Left forelimb (tissue), 1 donor: ENCODE measurements around the gene SEL1L.
A peak's percentile ranks its signal among the peaks of the same experiment; 100 is the strongest.
"Not testable (repeated sequence)": the region's sequence is repeated elsewhere in the genome, so short reads cannot be mapped to it uniquely, and the experiment has no call there.

ENCODE experiments used
- DNase-seq: peaks from one replicate; pipeline ENCODE4 v3.0.0-alpha.2; 2018; ENCODE audit warnings: low spot score

SEL1L gene

GRCh38 chr14:81474148-81474492 is 59.5 kb downstream of the SEL1L start:
- DNase-seq, result no peak

GRCh38 chr14:81473456-81474147 is 60.1 kb downstream of the SEL1L start:
- DNase-seq, result no peak

- no peak for DNase-seq
Observed at GRCh38 chr14:81472096-81472800, 61.4 kb downstream of the SEL1L start.

- no peak for DNase-seq
Observed at GRCh38 chr14:81471062-81471461, 62.6 kb downstream of the SEL1L start.

GRCh38 chr14:81470557-81470826 is 63.2 kb downstream of the SEL1L start:
- not testable (repeated sequence) for DNase-seq

- no peak for DNase-seq
Observed at GRCh38 chr14:81466854-81467253, 66.8 kb downstream of the SEL1L start.

- DNase-seq, result no peak
Observed at GRCh38 chr14:81465507-81466228, 68.0 kb downstream of the SEL1L start.

- not testable (repeated sequence) for DNase-seq
Observed at GRCh38 chr14:81465003-81465392, 68.7 kb downstream of the SEL1L start.

- DNase-seq, result no peak
Observed at GRCh38 chr14:81464253-81465002, 69.2 kb downstream of the SEL1L start.

- not testable (repeated sequence) for DNase-seq
Observed at GRCh38 chr14:81462356-81462755, 71.3 kb downstream of the SEL1L start.

GRCh38 chr14:81459912-81460311 is 73.7 kb downstream of the SEL1L start:
- DNase-seq, result no peak

- no peak for DNase-seq
Observed at GRCh38 chr14:81458352-81458751, 75.3 kb downstream of the SEL1L start.

- no peak for DNase-seq
Observed at GRCh38 chr14:81455390-81455789, 78.3 kb downstream of the SEL1L start.

GRCh38 chr14:81454572-81455218 is 79.0 kb downstream of the SEL1L start:
- no peak for DNase-seq

- no peak for DNase-seq
Observed at GRCh38 chr14:81453166-81453766, 80.4 kb downstream of the SEL1L start.

- no peak for DNase-seq
Observed at GRCh38 chr14:81452341-81453133, 81.1 kb downstream of the SEL1L start.

- no peak for DNase-seq
Observed at GRCh38 chr14:81450976-81451375, 82.7 kb downstream of the SEL1L start.

GRCh38 chr14:81450100-81450531 is 83.5 kb downstream of the SEL1L start:
- peak; percentile 92 for DNase-seq

GRCh38 chr14:81449576-81449975 is 84.1 kb downstream of the SEL1L start:
- no peak for DNase-seq

- no peak for DNase-seq
Observed at GRCh38 chr14:81449114-81449513, 84.5 kb downstream of the SEL1L start.
